Prostate gland (tissue), 2 donors: ENCODE data around the gene ZNF691.

Experiments
- POLR2A ChIP-seq: fragments of 450-650 bp; IDR thresholded peaks from one replicate; pipeline ENCODE4 v1.6.1; 2016; ENCODE audit warnings: antibody characterized with exemption, mild to moderate bottlenecking
- POLR2AphosphoS5 ChIP-seq: sonication (generic); formaldehyde crosslinking; IDR thresholded peaks from one replicate; pipeline ENCODE4 v1.6.1; 2017; ENCODE audit warnings: antibody characterized with exemption
- TF ChIP-seq, protein P1 (sequence below), 4 experiments: fragments of 200-600 bp in 2 of 4; fragments of 450-650 bp in 2 of 4; sonication (generic) in 2 of 4; IDR thresholded peaks; 1 replicate in 3 of 4; 2 replicates in 1 of 4; pipeline ENCODE4 v1.5.1; 2016 to 2019; ENCODE audit warnings: antibody characterized with exemption in 4 of 4, mild to moderate bottlenecking in 2 of 4, moderate library complexity in 2 of 4

DNA sequence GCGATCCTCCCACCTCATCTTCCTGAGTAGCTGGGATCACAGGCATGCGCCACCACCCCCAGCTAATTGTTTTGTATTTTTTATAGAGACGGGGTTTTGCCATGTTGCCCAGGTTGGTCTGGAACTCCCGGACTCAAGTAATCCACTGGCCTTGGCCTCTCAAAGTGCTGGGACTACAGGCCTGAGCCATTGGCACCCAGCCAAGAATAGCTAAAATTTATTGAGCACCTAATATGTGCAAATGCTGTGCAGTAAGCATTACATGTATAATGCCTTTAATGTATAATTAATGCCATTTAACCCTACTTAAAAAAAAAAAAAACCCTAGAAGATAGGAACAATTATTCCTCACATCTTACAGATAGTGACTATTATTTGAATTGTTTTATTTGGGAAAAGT lies 42.9 kb downstream of the ZNF691 start:
- TF ChIP-seq, protein P1, sequence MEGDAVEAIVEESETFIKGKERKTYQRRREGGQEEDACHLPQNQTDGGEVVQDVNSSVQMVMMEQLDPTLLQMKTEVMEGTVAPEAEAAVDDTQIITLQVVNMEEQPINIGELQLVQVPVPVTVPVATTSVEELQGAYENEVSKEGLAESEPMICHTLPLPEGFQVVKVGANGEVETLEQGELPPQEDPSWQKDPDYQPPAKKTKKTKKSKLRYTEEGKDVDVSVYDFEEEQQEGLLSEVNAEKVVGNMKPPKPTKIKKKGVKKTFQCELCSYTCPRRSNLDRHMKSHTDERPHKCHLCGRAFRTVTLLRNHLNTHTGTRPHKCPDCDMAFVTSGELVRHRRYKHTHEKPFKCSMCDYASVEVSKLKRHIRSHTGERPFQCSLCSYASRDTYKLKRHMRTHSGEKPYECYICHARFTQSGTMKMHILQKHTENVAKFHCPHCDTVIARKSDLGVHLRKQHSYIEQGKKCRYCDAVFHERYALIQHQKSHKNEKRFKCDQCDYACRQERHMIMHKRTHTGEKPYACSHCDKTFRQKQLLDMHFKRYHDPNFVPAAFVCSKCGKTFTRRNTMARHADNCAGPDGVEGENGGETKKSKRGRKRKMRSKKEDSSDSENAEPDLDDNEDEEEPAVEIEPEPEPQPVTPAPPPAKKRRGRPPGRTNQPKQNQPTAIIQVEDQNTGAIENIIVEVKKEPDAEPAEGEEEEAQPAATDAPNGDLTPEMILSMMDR (IDR thresholded peaks at IDR 0.05): no peak
- TF ChIP-seq POLR2AphosphoS5 (no peak), POLR2A (no peak)
